ENCODE results near the gene FBP1. TPM values are rescaled to one million over a fixed set of nuclear protein-coding genes. Genes with fewer than 3 reads are reported as not detected.

The FBP1 gene
- total and polyA plus RNA-seq, 2 donors (not counting 1 experiment from before 2014, with no cell fraction given), result not detected

GRCh38 chr9:94648185-94648584 is 8.9 kb upstream of the FBP1 start:
- Histone ChIP-seq H3K4me3 (replicated peaks in 1 of 4; ENCODE audit: control extremely low read depth in 1 of 4, insufficient read depth in 1 of 4, low read depth in 3 of 4, low read length in 4 of 4) (no peak overlapping the region), H3K9me3 (ENCODE audit: control insufficient read depth, insufficient read depth, low read depth, low read length) (no peaks in the 10 kb centered on the region), H3K27me3 (ENCODE audit: control insufficient read depth, insufficient read depth, low read length) (no peaks in the 10 kb centered on the region), H3K79me2 (ENCODE audit: control insufficient read depth, insufficient read depth, low read length) (no peaks in the 10 kb centered on the region), H3K27ac (ENCODE audit: insufficient read depth, low read length) (no peak overlapping the region), H3K4me1 (ENCODE audit: control insufficient read depth, extremely low read depth, insufficient read depth, low read length) (no peaks in the 10 kb centered on the region), H2AFZ (ENCODE audit: low read length) (no peak overlapping the region), H3K36me3 (ENCODE audit: control insufficient read depth, insufficient read depth, low read length) (no peaks in the 10 kb centered on the region), H4K20me1 (ENCODE audit: control insufficient read depth, extremely low read depth, insufficient read depth, low read length) (no peaks in the 10 kb centered on the region), H3K9ac (ENCODE audit: insufficient read depth, low read length) (no peak overlapping the region), H3K4me2 (ENCODE audit: extremely low read depth, insufficient read depth, low read length) (no peak overlapping the region)
- DNase-seq (ENCODE audit: low read depth in 2 of 2), result no peak
- TF ChIP-seq CTCF (conservative IDR thresholded peaks at IDR 0.05 in 1 of 2, IDR thresholded peaks at IDR 0.05 in 1 of 2; ENCODE audit: low read depth in 1 of 2, low read length in 2 of 2) (no peak), EZH2 (IDR thresholded peaks at IDR 0.05; ENCODE audit: low read length, missing control alignments) (no peak)

- no peak overlapping the region for H2AFZ ChIP-seq (ENCODE audit: low read length)
- no peak for DNase-seq (ENCODE audit: low read depth in 2 of 2)
- H3K4me2 ChIP-seq (ENCODE audit: extremely low read depth, insufficient read depth, low read length), result no peak overlapping the region
- no peak for TF ChIP-seq EZH2 (IDR thresholded peaks at IDR 0.05; ENCODE audit: low read length, missing control alignments)
- TF ChIP-seq CTCF (conservative IDR thresholded peaks at IDR 0.05 in 1 of 2, IDR thresholded peaks at IDR 0.05 in 1 of 2; ENCODE audit: low read depth in 1 of 2, low read length in 2 of 2), result no peak
- H3K27me3 ChIP-seq (ENCODE audit: control insufficient read depth, insufficient read depth, low read length), result no peaks in the 10 kb centered on the region
- no peaks in the 10 kb centered on the region for H3K4me1 ChIP-seq (ENCODE audit: control insufficient read depth, extremely low read depth, insufficient read depth, low read length)
- H3K4me3 ChIP-seq (replicated peaks in 1 of 4; ENCODE audit: control extremely low read depth in 1 of 4, insufficient read depth in 1 of 4, low read depth in 3 of 4, low read length in 4 of 4), result no peak overlapping the region
- no peaks in the 10 kb centered on the region for H4K20me1 ChIP-seq (ENCODE audit: control insufficient read depth, extremely low read depth, insufficient read depth, low read length)
- no peak overlapping the region for H3K27ac ChIP-seq (ENCODE audit: insufficient read depth, low read length)
- H3K9ac ChIP-seq (ENCODE audit: insufficient read depth, low read length), result no peak overlapping the region
- no peaks in the 10 kb centered on the region for H3K36me3 ChIP-seq (ENCODE audit: control insufficient read depth, insufficient read depth, low read length)
- no peaks in the 10 kb centered on the region for H3K79me2 ChIP-seq (ENCODE audit: control insufficient read depth, insufficient read depth, low read length)
- H3K9me3 ChIP-seq (ENCODE audit: control insufficient read depth, insufficient read depth, low read depth, low read length), result no peaks in the 10 kb centered on the region
Measured at GRCh38 chr9:94645901-94646300, 6.6 kb upstream of the FBP1 start.

DNA sequence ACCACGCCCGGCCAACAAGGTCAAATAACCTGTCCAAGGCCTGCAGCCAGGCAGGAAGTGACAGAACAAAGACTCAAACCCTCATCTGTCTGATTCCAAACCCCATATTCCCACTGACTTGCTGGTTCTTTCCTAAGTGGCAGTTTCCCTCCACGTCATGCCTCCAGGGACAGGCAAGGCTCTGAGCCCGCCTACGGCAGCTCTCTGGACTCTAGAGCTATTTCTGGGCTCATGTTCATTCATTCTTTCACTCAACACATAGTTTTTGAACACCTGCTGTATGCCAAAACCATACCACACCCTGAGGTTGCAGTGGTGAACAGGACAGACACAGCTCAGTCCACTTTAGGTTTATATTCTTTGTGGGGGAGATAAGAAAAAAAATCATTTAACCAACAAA is 5.2 kb upstream of the FBP1 start:
- no peaks in the 10 kb centered on the region for H3K79me2 ChIP-seq (ENCODE audit: control insufficient read depth, insufficient read depth, low read length)
- H3K36me3 ChIP-seq (ENCODE audit: control insufficient read depth, insufficient read depth, low read length), result no peaks in the 10 kb centered on the region
- H4K20me1 ChIP-seq (ENCODE audit: control insufficient read depth, extremely low read depth, insufficient read depth, low read length), result no peaks in the 10 kb centered on the region
- H3K9me3 ChIP-seq (ENCODE audit: control insufficient read depth, insufficient read depth, low read depth, low read length), result no peaks in the 10 kb centered on the region
- no peaks in the 10 kb centered on the region for H3K4me1 ChIP-seq (ENCODE audit: control insufficient read depth, extremely low read depth, insufficient read depth, low read length)
- no peak for DNase-seq (ENCODE audit: low read depth in 2 of 2)
- peaks cover 6% of the 10 kb centered on the region for H3K27me3 ChIP-seq (ENCODE audit: control insufficient read depth, insufficient read depth, low read length)
- H3K9ac ChIP-seq (ENCODE audit: insufficient read depth, low read length), result no peak overlapping the region
- no peak for TF ChIP-seq CTCF (conservative IDR thresholded peaks at IDR 0.05 in 1 of 2, IDR thresholded peaks at IDR 0.05 in 1 of 2; ENCODE audit: low read depth in 1 of 2, low read length in 2 of 2)
- no peak overlapping the region for H3K27ac ChIP-seq (ENCODE audit: insufficient read depth, low read length)
- H2AFZ ChIP-seq (ENCODE audit: low read length), result no peak overlapping the region
- no peak overlapping the region for H3K4me3 ChIP-seq (replicated peaks in 1 of 4; ENCODE audit: control extremely low read depth in 1 of 4, insufficient read depth in 1 of 4, low read depth in 3 of 4, low read length in 4 of 4)
- no peak overlapping the region for H3K4me2 ChIP-seq (ENCODE audit: extremely low read depth, insufficient read depth, low read length)
